GM19468 (cell line): Measurements from ENCODE around the gene FGF4.
"Not testable (repeated sequence)": the region's sequence is repeated elsewhere in the genome, so short reads cannot be mapped to it uniquely, and the experiment has no call there.

ENCODE experiments used
- ATAC-seq: cut with Tn5 transposase; IDR thresholded peaks from one replicate; pipeline ENCODE4 v1.9.1; 2021; ENCODE audit warnings: mild to moderate bottlenecking, moderate library complexity, moderate number of reproducible peaks; ENCODE audit not compliant: unreplicated experiment; ENCODE audit errors: extremely low read depth

FGF4 gene

DNA sequence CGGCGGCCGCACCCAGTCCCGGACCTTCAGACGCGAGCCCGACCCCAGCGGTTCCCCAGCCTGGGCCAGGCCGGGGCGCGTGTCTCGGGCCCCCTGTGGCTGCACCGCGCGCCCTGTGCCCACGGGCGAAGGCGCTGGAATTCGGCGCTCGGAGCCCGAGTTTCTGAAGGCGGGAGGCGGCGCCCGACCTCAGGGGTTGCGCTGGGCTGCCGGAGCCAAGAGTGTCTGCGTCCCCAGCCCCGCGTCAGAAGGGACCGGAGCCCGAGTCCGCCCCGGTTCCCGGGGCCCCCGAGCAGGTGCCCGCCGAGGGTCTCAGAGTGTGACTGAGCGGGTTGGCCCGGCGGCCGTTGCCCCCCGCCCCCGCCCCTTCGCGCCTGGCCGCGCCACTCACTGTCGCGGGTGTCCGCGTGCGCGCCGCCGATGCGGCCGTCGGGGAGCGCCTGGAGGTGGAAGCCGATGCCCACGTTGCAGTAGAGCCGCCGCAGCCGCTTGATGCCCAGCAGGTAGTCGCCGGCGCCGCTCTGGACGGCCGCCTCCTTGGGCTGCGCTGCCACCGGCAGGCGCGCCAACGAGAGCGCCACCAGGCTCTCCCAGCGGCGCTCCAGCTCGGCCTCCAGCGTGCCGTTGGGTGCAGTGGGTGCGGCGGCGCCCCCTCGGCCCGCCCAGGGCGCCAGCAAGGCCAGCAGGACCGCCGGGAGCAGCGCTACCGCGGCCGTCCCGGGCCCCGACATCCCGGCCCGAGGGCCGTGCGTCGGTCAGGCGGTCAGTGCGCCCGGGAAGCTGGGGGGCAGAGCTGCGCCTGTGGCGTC is 583 bp downstream of the FGF4 start:
- ATAC-seq, result no peak

DNA sequence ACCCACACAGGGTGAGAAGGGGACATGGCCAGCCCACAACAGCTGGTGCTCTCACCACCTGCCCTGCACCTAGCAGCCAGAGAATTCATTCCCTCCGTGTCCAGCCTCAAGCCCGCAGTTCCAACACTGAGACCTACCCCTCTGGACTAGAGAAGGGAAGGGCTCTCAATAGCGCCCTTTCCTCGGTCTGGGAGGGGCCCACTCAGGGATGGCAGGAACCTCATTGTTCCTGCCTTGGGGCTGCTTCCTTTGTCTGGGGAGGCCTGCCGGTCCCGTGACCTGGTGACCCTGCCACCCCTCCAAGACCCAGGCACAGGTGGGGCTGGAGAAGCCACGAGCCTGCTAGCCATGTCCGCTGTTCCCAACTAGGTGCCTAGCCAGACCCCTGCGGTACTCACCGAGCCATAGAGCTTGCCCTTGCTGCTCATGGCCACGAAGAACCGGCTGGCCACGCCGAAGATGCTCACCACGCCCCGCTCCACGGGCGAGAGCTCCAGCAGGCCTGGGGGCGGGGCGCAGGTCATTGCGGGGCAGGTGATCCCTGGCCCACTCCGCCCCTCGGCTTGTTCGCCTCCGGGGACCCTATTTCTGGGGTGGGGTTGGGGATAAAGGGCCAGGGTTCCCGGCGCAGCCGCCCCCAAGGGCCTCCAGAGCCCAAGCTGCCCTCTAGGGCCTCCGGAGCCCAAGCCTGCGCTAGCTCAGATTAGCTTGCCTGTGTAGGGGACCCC is 1.4 kb downstream of the FGF4 start:
- no peak for ATAC-seq

DNA sequence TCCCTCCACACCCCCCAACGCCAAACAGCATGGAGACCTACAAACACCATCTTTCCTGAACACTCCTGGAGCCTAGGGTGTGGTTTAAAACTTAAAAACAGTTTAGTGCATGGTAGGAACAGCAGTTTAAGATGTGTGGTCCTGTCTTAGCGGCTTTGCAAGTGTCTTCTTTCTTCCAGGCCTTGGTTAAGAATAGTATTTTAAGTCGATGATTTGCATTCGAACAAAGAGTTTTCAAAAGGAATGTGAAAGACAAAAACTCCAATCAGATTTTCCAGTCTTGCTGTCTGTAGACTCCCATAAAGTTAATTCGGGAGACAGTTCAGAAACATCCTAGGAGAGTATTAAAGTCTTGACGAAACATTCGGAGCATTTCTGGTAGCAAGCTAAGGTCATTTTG is 3.7 kb downstream of the FGF4 start:
- ATAC-seq, result no peak

DNA sequence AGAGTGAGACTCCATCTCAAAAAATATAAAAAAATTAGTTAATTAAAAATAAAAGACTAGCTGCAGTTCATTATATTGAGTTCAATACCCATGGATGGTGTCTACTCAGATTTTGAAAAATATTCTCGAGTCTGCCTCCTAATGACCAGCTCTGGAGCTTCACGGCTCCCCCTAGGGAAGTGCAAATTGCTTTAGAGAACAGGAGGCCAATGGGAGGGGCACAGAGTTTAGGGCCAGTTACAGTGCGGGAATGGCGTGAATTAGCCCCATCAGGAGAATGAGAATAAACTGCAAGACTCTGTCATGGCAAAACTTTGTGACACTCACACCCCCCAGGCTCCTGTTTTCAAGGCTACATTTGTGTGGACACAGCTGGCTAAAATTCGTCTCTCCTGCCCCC is 4.6 kb downstream of the FGF4 start:
- no peak for ATAC-seq

DNA sequence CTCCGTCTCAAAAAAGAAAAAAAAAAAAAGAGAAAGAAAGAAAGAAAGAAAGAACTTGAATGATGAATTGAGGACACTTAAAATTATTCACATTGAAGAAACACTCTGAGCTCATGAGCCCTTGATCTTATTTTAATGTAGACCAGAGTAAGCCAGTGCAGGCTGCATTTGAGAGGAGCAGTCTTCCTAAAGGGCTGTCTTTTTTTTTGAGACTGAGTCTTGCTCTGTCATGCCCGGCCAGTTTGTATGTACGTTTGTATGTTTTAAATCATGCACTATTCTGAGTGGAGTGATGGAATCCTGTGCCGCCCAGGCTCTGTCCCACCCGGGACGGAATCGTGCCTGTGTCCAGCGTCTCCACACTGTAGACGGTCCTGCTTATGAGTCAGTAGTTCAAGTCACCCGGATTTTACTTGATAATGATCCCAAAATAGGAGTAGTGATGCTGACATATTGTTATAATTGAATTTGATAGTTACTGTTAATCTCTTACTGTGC is 9.6 kb downstream of the FGF4 start:
- no peak for ATAC-seq

DNA sequence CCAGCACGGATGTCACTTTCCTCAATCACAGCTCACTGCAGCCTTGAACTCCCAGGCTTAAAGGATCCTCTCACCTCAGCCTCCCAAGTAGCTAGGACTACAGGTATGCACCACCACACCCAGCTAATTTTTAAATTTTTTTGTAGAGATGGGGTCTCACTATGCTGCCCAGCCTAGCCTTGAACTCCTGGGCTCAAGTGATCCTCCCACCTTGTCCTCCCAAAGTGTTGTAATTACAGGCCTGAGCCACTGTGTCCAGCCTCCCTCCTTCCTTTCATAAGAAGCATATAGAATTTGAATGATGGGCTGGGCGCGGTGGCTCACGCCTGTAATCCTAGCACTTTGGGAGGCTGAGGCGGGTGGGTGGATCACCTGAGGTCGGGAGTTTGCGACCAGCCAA is 10.2 kb downstream of the FGF4 start:
- ATAC-seq, result not testable (repeated sequence)

DNA sequence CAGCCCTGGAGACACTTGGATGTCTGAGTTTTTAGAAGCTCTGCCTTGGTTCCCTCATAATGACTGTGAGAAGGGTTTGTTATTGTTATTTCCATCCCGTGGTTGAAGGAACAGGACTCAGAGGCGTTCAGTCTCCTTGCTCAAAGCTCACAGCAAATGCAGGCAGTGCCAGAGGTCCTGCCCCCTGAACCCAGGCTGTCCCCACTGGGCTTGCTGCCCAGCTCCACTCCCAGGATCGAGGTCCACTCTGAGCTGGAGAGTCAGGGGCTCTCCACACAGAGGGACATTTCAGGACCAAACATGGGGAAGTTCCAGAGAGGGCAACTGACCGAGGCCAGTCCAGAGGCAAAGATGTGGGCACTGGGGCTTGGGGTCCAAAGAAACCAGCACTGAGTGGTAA is 14.8 kb downstream of the FGF4 start:
- ATAC-seq, result no peak

DNA sequence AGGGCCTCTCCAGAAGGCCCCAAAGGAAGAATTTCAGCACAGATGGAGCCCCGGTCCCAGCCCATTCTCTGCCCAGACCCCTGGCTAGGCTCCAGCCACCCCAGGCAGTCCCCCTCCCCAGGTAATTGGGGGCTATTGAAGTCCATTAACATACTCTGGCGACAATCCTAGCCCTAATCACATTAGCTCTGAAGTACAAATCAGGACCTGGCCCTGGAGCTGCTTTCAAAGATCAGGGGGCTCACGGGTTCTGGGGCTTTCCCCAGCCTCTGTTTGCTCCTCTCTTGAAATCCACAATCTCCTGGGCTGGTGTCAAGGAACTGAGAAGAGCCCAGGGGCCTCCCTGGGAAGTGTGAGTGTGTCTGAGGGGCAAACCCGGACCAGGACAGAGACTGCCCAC is 22.3 kb downstream of the FGF4 start:
- no peak for ATAC-seq

DNA sequence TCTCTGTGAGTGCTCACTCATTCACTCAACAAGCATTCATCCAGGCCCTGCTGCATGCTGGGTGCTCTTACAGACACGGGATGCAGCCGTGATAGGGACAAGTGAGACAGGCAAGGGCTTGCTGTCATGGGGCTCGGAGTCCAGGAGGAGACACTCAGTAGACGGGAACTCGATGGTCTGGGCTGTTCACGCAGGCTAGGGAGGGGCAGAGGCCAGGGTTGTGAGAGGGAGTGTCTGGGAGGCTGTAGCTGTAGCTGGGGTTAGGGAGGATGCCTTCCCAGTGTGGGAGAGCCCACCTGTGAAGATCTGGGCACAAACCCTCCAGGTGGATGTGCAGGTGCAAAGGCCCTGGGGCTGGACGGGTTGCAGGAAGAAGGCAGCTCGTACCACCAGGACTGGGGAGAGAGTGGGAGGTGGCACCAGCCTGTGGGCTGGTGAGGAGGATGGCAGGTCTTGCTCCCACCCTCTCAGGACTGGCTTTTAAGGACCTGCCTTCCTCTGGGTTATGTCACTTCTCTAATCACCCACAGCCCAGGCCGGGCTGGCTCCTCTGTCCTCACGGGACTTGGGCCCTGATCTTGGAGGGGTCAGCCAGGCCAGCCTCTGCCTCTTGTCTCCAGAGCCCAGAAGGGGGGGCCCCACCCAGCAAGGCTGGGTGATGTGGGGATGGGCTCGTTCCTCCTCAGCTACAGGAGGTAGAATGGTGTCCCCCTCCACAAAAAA is 24.1 kb downstream of the FGF4 start:
- ATAC-seq, result no peak

DNA sequence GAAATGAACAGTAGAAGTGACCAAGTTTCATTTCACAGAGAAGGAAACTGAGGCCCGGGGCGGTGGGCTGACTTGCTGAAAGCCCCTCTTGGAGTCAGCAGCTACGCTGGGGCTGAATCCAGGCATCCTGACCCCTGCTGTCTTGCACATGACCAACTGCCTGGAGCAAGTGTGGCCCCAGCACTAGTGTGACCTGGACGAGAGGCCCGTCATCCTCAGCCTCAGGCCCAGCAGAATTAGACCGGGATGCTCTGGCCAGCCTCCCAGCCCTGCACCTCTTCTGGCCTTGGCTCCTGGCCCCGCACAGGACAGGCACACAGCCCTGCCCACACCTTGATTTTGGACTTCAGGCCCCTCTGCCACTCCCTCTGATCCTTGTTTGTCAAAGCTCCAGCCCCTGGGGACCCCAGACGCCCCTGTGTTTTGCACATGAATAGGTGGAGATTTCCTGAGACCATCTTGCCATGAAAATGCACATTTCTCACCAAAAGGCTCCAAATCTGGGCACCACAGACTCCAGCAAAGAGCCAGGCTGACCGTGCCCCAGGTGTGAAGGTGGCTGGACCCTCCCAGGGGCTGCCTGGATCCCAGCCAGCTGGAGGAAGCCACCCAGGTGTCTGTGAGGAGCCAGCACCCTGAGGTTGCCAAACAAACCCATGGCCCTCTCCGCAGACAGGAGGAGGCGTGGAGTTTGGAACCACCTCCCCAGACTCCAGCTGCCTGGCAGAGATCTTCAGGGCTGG is 24.9 kb downstream of the FGF4 start:
- ATAC-seq, result no peak

DNA sequence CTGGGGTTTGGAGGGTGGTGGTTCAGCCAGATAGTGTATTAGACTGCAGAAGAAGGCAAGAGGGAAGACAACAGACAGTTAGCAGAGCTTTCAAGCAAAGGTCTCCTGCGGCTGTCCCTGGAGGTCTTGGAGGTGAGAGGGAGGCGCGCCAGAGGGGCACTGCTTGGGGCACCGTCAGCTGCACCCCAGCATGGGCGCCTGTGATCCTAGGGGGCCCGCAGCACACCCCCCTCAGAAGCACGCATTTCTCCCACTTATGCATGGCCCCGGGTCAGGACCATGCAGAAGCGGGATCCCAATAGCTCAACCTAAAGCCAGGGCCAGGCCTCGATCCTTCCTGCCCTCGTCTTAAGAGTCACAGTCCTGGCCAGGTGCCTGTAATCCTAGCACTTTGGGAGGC is 26.5 kb downstream of the FGF4 start:
- ATAC-seq, result no peak

DNA sequence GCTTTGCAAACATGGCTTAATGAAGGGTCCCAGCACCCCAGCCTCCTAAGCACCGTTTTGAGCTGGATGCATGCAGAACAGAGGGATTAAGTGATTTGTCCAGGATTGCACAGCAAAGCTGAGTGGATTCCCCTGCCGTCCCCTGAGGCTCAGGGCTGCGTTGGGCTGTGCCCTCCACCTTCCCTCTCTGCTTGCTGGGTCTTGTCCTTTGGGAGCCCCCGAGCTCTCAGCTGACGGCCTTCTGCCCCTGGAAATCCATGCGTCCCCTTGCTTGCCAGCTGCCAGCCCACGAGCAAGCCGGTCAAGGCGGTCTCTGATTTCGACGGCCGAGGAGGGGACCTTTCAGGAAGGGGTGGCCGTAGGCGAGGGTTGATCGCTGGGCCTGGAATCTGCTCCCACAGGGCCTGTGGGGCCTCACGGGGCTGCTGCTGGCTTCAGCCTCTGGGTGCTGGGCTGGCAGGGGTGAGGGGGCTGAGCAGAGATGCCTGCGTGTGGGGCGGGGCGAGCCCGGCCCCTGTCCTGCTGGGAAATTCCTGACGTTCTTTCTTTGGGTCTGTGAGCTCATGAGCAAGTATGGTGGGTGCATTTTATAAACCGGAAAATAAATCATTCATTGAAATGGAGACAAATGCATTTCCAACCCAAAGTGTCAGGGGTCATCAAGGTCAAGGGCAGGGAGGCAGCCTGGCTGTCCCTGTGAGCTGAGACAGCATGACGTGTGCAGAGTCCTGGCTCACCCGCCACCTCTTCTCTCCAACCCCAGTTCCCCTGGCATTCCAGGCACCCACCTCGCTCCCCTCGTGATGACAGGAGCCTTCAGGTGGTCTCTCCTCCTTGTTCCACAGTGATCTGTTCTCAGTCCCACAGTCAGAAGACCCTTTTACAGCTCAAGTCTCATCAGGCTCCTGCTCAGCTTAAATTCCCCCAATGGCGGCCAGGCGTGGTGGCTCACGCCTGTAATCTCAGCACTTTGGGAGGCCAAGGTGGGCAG is 28.1 kb downstream of the FGF4 start:
- ATAC-seq, result no peak

DNA sequence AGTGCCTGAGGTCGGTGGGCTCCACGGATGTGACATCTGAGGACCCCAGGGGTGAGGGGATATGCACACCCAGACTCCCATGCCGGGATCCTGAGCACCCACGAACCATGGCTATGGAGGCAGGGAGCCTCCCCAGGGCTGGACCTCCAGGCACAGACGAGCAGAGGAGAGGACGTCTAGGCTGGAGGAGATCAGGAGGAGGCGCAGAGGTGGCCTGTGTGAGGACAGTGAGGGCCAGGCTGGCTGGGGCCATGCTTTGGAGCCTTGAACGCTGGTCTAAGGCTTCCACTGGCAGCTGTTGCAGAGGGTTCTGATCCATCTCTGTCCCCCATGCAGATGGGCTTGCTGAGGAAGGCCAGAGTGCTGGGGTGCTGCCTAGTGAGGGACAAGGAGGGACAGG is 29.0 kb downstream of the FGF4 start:
- no peak for ATAC-seq

DNA sequence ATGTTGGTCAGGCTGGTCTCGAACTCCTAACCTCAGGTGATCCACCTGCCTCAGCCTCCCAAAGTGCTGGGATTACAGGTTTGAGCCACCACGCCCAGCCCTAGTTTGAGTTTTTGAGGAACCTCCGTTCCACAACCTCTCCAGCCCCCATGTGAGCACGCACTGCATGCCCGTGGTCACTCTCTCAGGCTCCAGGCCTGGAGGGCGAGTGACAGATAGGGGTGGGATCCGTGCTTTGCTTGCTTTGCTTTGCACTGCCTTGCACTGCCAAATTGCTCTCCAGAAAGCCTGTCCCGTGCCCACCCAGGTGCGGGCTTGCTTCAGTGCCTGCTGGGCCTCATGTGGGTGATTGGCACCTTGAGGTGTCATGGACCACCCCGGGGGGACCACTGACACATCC is 29.9 kb downstream of the FGF4 start:
- no peak for ATAC-seq

DNA sequence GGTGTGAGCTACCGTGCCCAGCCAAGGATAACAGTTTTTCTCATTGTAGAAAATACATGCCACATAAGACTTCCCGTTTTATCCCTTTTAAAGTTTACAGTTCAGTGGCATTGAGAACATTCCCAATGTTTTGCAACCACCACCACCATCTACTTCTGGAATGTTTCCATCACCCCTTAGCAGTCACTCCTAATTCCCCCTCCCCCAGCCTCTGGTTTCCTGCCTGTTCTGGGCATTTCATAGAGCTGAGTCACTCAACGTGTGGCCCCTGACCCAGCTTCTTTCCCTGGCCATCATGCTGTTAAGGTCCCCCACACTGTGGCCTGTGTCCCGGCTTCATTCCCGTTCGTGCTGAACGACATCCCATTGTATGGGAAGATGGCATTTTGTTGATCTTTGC is 30.7 kb downstream of the FGF4 start:
- ATAC-seq, result no peak

DNA sequence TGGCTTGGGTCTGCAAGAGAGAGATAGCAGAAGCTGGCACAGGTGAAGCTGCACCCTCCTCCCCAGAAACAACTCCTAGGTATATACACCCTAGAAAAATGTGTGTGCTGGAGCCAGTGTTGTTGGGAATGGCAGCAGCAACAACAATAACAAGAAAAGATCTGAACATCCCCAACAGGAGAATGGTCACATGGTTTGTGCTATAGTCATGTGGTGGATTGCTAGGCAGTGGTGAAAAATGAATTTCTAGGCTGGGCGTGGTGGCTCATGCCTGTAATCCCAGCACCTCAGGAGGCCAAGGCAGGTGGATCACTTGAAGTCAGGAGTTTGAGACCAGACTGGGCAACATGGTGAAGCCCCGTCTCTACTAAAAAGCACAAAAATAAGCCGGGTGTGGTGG is 40.3 kb downstream of the FGF4 start:
- no peak for ATAC-seq

DNA sequence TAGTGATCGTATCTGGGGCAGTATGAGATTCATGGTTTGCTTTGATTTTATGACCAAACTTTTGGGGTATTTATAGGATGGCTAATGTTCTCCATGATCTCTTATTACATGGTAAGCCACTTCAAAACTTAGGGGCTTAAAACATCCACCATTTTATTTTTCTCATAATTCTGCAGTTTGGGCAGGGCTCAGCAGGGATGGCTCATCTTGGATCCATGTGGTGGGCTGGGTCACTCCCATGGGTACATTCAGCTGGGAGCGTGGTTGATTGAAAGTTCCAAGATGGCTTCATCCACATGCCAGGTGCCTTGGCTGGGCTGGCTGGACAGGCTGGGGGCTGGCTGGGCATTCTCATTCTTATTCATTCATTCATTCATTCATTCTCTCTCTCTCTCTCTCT is 40.8 kb downstream of the FGF4 start:
- no peak for ATAC-seq

DNA sequence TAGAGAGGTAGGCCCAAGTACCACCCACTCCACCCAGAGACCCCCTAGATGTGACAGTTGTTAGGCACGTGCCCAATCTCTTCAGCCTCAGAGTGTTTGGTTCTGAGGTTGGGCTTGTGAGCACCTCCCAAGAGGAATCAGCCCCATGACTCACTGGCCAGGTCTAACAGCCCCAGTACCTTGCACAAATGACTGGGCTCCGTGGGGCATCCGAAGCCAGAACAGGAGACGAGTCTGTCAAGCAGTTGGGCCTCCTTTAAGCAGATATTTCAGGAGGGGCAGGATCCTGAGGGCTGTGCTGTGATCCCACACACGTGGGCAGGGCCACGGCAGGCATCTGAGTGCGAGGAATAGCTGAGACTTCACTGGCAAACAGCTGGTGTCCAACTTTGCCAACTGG is 42.2 kb downstream of the FGF4 start:
- no peak for ATAC-seq

DNA sequence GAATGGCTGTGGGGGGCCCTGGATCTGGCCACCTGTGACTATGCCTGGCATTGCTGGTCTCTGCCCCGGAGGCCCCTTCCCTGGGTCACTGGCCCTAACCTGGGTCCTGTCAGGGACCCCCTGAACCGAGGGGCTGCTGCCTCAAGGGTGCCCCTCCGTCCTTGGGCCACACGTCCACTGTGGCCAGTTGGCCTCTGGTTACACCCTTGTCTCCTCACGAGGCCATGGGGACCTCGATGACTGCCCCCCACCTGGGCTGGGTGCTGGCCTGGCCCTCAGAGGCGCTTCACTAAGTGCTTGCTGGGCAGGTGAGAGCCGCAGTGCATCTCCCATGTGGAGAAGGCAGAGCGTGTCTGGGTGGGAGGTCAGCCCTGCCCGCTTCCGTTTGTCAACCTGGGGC is 44.0 kb downstream of the FGF4 start:
- ATAC-seq, result no peak
